ENCODE results near the gene CHPF.

Gene CHPF

DNA sequence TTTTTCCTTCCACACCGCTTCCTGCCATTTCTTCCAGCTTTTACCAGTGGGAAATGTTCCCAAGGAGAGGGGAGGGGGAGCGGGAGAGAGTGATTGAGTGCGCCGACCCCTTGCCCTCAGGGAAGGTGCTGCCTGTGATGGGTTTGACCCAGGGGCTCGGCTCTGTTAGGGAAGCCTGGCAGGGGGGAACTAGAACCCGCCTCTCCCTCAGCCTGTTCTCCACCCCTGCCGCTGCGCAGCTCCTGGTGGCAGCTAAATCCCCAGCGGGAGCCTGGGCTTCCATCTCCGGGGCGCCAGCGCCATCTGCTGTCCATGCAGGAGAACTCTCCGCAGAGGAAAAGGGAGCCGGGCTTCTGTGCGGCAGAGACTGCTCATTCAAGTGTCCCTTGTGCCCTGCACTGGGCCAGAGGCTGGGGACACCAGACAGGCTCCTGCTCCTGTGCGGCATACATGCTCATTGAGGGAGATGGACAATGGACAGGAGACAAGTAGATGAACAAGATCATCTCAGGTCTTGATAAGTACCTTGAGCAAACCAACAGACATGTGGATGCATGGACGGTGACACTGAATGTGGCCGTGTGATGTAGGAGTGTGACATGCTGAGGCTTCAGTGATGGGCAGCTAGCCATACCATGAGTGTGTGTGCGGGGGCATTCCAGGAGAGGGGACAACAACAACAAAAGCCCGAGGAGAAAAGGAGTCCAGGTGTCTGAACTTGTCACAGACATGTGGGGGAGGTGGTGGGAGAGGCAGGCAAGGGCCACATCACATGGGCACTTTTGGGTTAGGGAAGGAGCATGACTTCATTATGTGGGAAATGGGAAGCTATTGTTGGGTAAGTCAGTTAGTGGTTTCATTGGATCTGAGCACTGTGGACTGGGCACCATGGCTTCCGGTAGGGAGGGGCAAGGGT, 13.3 kb downstream of the CHPF start:
- peak; percentile 54 to 80 for DNase-seq

DNA sequence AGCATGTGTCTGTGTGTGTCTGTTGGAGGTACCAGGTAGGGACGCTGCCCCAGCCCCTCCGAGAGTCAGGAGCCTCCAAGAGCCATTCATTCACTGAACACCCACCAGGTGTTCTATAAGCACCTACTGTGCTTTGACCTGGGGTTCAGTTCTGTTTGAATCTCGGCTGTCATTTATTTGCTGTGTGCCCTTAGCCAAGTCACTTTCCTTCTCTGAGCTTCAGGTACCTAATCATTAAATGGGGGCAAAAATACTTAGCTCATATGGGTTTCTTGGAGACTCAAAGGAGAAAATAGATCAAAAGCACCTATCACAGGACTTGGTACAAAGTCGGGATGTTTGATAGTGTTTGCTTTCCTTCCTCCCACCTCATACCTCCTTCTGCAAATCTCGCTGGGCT, 16.1 kb downstream of the CHPF start:
- DNase-seq: no peak

DNA sequence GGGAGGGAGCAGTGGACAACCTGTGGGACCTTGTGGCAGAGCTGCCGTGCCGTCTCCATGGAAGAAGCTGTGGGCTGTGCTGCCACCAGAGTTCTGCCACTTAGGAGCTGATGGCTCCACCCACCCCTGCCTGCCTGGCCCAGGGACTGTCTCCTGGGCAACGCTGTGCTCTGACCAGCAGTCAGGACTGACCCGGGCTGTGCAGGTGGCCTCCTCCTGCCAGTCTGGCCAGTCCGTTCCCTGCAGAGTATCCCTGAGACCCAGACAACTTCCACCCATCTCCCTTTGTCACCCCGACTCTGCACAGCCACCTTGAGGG, 16.6 kb downstream of the CHPF start:
- no peak for DNase-seq

GRCh38 chr2:219526320-219527075, 17.1 kb downstream of the CHPF start:
- DNase-seq: no peak

- DNase-seq: no peak
Measured at GRCh38 chr2:219525533-219526232, 17.9 kb downstream of the CHPF start.

GRCh38 chr2:219524817-219525216, 18.8 kb downstream of the CHPF start:
- no peak for DNase-seq

DNA sequence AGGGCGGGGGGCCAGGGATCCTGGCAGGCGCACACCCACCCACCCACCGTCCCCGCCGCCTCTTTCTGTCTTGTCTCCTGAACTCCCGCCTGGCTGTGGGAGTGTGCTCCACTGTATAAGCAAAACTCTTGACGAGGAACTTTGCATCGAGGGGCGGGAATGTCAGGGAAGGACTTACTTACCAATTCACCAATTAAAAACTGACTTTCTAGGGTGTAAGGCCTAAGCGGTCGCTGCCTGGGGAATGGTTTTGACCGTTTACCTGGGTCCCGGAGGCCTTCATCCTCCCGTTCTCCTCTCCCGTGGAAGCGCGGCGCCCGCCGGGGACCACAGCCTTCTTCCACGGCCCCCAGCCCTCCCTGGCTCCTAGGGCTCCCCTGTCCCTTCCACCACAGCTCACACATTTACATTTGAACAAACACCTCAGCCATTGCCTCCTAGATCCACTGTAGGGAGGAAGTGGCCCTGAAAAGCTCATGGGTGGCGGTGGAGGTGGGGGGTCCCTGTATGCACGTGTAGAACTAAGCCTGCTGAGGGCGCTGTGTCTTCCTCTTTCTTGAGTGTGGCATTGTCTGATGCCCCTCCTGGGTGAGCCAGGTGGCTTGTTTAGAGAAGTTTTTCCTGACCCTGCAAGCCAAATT, 20.5 kb downstream of the CHPF start:
- DNase-seq: no peak

DNA sequence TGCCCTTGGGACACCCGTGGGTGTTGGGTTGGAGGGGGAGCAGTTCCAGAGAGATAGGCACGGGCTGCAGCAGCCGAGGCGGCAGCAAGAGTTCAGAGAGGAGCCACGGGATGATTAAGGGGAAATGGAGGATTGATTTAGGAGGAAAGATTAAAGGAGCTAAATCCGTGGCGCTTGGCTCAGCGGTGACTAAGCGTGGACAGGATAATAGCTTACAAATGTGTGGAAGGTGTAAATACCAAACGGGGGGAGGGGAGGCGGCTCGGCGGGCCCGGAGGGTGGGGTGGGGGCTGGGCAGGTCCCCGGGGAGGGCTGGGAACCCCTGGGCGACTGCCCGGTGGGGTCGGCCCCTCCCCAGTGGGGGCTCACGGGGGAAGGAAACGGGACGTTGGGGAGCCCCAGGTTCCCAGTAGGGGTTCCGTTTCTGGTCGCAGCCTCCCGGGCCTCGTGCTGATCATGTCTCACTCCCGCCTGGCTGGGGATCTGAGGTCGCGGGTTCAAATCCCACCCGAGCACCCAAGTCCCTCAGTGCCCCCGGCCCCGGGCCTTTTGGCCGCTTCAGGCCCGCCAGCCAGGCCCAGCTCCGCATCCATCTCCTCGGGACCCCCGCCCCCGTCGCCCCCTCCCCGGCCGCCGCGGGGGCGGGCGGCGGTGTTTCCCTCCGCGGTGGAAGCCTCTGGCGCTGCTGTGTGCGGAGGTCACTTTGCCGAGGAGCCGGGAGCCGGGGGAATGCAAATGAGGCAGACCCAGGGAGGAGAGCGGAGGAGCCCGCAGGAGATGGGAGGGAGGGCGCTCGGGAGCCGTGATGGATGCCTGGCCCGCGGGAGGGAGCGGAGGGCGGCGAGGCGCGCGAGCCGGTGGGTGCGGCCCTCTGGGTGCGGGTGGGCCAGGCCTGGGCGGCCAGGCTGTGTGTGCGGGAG, 21.2 kb downstream of the CHPF start:
- no peak for DNase-seq

GRCh38 chr2:219521066-219521880, 22.3 kb downstream of the CHPF start:
- DNase-seq: peak; percentile 45 to 60

GRCh38 chr2:219520079-219520478, 23.5 kb downstream of the CHPF start:
- no peak for DNase-seq

DNA sequence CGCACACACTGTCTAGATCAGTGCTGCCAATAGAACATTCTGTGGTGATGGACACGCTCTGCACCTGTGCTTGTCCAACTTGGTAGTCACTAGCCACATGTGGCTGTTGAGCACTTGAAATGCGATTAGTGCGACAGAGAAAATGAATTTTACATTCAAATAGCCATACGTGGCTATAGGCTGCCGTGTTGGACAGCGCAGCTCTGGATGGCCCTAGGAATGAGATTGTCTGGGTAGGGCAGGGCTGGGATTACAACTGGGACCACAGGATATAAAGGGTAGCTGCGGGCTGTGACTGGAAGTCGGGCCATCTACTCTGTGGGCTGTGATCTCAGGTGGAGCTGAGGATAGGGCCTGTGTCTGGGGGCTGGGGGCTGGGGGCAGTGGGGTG, 24.1 kb downstream of the CHPF start:
- DNase-seq: no peak

- DNase-seq: no peak
Measured at GRCh38 chr2:219517954-219518778, 25.4 kb downstream of the CHPF start.

- no peak for DNase-seq
Measured at GRCh38 chr2:219516888-219517287, 26.7 kb downstream of the CHPF start.

GRCh38 chr2:219515874-219516629, 27.6 kb downstream of the CHPF start:
- no peak for DNase-seq

- DNase-seq: no peak
Measured at GRCh38 chr2:219514836-219515235, 28.8 kb downstream of the CHPF start.

DNA sequence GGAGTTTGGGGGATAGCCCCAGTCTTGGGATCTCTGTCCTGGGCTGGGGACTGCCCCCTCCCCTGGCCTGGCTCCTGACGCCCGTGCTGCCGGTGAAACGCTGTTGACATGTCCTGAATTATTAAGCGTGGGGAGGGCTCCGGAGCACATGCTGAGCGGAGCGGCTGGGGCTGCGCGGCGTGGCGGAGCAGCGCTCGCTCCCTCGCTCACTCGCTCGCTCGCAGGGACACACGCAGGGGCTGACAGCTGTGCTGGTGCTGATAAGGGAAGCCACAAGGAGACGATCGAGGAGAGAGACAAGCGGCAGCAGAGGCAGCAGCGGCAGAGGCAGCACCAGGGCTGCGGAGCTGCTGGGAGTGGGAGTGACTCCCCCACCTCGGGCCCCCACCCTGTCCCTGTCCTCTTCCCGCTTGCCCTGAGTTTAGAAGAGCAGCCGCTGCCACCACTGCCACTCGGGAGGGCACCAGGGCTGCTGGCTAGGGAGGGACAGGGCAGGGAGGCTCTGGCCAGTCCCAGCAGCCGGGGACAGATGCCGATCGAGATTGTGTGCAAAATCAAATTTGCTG, 29.3 kb downstream of the CHPF start, which contains the start of gene ASIC4:
Gene ASIC4 (plus strand): TSS at position 287 of the 566 bp plus-strand sequence. CDS start 243 bp downstream, at position 530.
- DNase-seq: no peak

GRCh38 chr2:219513787-219514186, 29.8 kb downstream of the CHPF start:
- no peak for DNase-seq

DNA sequence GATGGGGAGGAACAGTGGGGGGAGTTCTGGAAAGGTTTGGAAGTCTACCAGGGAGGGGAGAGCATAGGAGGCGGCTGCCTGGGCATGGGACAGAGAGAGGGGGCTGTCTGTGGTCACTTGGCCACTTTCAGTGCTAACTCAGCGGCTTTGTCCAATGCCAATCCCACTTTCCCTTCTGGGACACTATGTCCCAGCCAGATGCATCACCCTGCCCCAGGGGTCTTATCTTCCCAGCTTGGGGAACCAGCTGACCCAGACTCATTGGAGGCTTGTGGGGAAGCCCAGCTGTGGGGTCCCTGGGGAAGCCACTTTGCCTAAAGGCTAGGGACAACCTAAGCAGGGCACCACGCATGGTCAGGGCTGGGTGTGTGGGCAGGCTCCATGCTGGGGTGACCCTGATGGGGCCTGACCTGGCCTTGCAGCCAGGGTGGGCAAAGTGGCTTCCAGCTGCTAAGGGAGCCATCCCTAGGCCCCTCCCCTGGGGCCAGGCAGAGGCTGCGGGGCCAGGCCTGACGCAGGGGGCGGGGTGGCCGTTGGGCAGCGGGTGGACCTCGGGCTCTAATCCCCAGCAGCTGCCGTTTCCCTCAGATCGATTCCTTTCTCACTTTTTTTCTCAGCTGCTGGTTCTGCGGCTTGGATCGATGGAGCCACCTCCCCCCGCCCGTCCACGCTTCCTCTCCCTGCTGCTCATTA, 30.9 kb downstream of the CHPF start:
- no peak for DNase-seq

All from NCI-H1930 (cell line).